Skin epidermis (tissue), 12 donors: Measurements from ENCODE around the gene DNAJC1.

ENCODE experiments used
- H3K27ac ChIP-seq, 21 experiments: fragments of 200-600 bp; sonication (generic) in 11 of 21; one replicate each; pipeline ENCODE4 v1.5.0; 2020; ENCODE audit warnings: mild to moderate bottlenecking in 3 of 21, inconsistent platforms in 2 of 21, moderate library complexity in 2 of 21
- H3K4me3 ChIP-seq, 7 experiments: fragments of 200-600 bp; sonication (generic) in 2 of 7; one replicate each; pipeline ENCODE4 v1.5.0; 2020; ENCODE audit warnings: inconsistent platforms in 2 of 7, mild to moderate bottlenecking in 2 of 7, moderate library complexity in 1 of 7

The DNAJC1 gene

DNA sequence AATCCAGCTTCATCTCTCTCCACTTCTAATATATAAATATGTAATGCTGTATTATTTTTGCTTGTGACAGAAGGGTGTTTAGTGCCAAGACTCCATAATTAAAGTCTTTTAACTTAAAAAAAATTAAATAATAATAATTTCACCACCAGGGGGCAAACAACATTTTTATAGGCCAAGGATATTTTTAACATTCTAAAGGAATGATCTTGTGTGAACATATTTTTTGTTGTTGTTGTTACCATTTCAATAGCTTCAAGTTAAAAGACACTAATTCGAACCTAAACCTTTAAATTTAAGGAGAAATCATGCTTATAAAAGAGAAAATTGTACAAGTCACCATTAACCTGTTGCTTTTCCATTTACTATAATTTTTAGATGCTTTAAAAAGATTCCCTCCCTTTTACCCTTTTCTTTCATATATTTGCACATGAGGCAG is 7.5 kb upstream of the DNAJC1 start:
- Histone ChIP-seq H3K27ac (no peak overlapping the region), H3K4me3 (no peak overlapping the region)

DNA sequence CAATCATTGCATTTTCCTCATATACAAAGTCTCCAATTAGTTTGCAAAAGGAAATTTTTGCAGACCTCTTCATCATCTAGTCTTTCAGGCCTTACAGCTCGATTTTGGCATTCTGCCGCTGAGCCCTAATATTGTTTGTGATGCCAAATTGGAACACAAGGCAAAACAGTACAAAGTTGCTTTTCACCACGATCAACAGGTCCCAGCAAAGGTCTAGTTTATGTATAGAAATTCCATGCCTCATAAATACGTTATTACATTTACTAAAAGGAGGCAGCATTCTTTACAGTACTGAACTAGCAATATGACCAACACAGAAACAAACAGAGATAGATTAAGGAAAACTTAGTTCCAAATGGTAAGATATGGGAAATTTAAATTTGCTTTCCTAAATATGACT is 7.0 kb upstream of the DNAJC1 start:
- Histone ChIP-seq H3K4me3 (no peak overlapping the region), H3K27ac (no peak overlapping the region)

DNA sequence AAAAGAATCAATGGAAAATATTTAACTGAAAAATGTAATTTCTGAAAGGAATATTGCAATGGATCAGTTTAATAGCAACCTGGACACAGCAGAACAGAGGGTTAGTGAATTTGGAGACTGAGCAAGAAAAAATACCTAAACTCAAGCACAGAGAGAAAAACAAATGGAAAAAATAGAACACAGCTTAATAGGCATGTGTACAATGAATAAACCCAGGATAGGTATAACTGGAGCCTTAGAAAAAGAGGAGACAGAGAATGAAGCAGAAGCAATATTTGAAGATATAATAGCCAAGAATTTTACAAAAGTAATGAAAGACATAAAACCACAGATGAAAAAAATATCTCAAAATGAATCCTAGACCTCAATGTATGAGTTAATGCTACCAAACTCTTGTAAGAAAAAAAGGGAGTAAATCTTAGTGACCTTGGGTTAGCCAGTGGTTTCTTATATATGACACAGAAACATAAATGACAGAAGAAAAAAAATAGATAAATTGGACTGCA is 2.9 kb upstream of the DNAJC1 start:
- Histone ChIP-seq H3K4me3 (no peak overlapping the region), H3K27ac (no peak overlapping the region)

DNA sequence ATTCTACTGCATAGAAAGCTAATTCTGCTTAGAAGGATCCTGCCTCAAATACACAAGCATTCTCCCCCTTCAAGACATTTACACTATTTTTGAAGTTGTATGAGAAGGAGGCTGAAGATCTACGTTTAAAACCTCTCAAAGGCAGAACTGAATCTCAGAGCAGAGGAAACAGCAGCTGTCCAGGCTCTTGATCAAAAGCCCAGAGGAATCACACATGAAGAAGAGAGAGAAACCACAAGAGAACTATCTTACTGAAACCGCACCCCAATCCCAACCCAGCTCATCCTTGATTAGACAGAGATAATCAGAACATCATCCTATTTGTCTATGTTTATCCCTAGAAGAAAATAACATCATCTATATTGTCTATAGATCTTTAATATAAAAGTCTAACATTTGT is 2.2 kb upstream of the DNAJC1 start:
- Histone ChIP-seq H3K4me3 (no peak overlapping the region), H3K27ac (no peak overlapping the region)

DNA sequence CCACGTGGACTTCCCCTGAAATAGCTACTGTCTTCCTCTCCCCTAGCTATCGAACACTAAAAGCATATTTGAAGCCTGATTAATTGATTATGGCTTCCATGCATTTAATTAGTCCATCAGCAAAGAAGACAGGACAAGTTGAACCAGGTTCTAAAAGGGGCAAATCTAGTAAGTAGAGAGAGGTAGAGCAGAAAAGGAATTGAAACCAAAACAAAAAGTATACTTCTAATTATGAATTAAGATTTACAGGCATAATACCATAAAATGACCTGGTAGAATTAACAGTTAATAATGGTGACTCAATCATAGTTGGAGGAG is 393 bp upstream of the DNAJC1 start:
- peak overlapping the region in 19 of 21 experiments; percentile 75 to 97 (median 93) for H3K27ac ChIP-seq
- H3K4me3 ChIP-seq = peak overlapping the region; percentile 65 to 95 (median 86)

DNA sequence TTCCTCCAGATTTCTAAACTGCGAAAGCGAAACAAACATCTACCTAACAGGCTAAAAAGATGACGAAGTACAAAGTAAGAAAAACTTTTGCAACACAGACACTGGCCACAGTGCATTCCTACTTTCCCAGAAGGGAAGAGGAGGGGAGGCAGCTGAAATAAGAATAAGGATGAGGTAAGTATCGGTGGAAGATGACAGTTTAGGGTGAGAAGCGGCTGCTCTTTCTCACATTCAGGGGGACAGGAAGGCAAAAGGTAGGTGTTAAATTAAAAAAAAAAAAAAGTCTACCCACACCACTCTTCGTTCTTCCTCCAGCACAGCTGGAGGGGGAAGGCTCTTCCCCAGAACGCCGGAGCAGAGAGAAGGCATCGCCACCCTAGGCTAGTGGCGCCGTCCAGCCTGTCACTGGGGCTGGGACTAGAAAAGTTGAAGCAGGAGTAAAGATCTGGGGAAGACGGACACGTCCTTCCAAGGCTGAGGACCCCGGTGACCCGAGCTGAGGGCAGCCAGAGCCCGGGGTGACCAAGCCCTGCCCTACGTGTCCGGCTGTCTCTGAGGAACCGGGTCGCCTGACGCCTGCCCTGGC is 846 bp downstream of the DNAJC1 start:
- peak overlapping the region; percentile 65 to 95 (median 86) for H3K4me3 ChIP-seq
- H3K27ac ChIP-seq = peak overlapping the region; percentile 75 to 97 (median 93)

DNA sequence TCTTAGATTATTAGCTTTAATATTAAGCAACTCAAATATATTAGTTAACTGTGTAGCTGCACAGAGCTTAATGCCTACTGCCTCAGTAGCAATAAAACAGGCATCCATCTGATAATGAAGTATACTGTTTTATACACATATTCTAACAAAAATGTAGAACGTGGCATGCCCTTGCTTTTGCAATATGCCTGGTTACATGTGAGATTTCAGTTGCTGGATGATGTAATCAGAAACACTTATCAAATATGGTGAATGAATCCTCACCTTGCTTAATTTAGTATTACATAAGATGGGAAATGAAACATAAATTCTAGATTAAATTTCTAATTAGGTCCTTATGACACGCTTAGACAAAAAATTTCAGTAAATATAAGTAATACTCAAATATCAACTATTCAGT is 8.0 kb downstream of the DNAJC1 start:
- Histone ChIP-seq H3K27ac (no peak overlapping the region), H3K4me3 (no peak overlapping the region)

DNA sequence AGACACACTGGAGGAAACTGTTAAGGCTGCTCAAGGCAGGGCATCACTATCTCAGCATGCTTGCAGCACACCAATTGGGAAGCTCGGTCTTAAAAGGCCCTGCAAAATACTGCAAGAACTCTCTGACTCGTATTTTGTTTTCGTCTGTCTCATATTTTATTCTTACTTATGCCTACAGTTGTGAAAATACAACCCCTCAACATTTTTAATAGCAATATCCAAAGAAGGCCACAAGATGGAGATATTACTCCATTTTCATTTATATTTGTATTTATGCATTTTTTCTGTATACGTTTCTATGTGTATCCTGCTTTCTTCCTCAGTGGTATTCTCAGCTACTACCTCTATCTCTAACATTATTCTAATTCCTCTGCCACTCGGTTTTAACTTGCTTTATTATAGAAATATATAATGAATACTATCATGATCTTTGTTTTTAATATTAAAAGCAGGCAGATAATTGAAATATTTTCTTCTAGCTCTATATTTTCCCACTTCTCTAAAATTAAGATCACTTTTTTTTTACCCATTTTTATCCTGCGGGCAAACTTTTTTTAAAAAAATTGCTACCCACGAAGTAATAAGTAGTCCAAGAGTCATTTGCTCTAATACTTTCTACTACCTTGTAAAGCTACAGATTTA is 10.0 kb downstream of the DNAJC1 start:
- H3K27ac ChIP-seq = no peak overlapping the region
- H3K4me3 ChIP-seq = no peak overlapping the region

DNA sequence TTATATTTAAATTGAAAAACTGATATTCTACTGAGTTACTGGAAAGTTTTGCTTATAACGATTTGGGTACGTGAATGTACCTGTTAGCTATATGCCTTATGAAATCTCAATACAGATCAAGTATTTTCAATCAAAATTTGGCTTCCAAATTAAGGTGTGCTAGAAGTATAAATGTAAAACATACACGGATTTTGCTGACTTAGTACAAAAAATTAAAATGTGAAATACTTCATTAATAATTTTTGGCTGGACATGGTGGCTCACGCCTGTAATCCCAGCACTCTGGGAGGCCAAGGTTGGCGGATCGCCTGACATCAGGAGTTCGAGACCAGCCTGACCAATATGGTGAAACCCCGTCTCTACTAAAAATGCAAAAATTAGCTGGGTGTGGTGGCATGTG is 11.7 kb downstream of the DNAJC1 start:
- H3K27ac ChIP-seq = no peak overlapping the region
- H3K4me3 ChIP-seq = no peak overlapping the region

DNA sequence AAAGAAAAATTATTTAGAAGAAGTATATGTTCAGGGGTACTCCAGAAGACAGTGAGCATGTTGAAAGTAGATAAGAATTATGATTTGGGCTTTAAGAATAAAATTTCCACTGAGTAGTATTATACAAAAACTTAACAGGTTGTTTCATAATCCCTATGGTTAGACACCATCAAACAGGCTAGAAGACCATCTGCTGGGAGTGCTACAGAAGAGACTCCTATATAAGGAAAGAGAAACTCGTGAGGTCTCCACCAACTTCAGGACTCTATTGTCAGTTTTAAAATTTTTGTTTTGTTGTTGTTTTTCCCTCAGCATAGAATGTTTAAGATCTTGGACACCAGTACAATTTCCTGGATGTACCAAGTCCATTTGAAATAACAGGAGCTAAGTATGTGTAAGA is 13.1 kb downstream of the DNAJC1 start:
- H3K27ac ChIP-seq = no peak overlapping the region

DNA sequence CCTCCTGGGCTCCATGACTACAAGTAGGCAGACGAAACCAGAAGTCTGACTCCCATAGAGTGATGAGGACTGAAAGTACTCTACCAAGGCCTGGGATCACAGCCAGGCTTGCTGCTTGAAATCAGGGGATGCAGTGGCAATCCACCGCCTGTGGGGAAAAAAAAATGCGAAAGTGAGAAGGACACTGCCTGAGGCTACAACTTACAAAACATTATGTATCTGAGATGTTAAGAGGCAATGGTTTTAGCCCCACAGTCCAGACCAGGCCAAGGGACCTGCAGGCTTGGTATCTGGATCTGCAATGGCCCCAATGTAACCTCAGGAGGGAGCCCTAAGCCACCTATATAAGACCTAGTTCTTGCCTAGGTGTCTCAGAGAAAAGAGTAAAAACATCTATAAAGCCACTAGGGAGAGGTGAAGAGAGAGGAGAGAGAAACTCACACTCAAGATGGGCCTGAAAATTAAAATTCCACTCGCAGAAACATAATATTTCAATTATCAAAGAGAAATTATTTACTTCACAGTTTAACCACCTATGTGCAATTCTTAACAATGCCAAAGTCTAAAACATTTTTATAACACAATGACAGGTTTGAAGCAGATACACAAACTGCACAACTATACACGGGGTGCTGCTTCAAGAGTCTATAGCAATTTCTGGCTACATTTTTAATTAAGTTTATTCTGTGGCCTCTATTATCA is 13.9 kb downstream of the DNAJC1 start:
- Histone ChIP-seq H3K27ac (no peak overlapping the region), H3K4me3 (no peak overlapping the region)

More for the DNA sequence above, 13.1 kb downstream of the DNAJC1 start:
- H3K4me3 ChIP-seq = no peak overlapping the region

DNA sequence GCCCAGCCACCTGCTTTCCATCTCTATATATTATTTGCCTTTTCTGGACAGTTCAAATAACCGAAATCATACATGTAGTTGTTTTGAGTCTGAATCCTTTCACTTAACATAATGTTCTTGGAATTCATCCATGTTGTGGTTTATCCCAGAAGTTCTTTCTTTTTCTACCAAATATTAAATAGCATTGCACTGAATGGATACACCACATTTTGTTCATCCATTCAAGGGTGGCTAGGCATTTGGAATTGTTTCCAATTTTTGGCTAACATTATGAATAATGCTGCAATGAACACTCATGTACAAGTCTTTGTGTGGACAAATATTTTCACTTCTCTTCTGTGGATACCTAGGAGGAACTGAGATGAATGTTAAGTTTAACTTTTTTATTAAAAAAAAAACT is 18.0 kb downstream of the DNAJC1 start:
- no peak overlapping the region for H3K27ac ChIP-seq
- no peak overlapping the region for H3K4me3 ChIP-seq

DNA sequence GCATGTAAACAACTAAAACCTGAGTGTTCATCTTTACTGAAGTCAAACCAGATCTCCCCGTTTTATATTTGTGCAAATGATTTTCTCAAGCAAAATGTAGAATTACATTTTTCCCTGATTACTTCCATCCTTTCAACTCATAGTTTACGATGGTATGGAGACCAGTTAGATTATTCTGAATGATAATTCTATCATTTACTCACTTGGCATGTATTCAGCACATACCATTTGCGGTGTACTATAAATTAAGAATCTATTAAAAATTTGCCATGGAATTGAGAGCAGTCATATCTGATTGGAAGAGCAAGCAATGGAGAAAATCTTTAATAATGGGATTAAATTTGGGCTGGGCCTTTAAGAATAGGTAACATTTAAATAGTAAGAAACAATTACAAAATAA is 22.4 kb downstream of the DNAJC1 start:
- H3K4me3 ChIP-seq = no peak overlapping the region
- no peak overlapping the region for H3K27ac ChIP-seq

DNA sequence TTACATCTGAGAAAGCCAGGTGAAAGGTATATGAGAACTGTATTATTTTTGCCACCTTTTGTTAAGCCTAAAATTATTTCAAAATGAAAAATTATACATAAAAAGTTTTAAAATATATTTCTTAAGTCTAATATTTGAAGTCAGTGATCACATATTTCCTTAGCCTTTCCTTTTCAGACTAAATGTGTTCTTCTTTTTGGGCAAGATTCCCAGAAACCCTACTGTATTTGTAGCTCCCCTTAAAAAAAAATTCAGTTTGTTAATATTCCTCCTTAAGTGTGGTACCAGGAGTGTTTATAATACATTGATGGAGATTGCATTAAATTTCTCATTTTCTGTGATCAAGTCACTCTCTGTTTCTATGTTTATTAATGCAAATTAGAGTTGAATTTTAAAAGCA is 22.8 kb downstream of the DNAJC1 start:
- Histone ChIP-seq H3K27ac (no peak overlapping the region), H3K4me3 (no peak overlapping the region)

DNA sequence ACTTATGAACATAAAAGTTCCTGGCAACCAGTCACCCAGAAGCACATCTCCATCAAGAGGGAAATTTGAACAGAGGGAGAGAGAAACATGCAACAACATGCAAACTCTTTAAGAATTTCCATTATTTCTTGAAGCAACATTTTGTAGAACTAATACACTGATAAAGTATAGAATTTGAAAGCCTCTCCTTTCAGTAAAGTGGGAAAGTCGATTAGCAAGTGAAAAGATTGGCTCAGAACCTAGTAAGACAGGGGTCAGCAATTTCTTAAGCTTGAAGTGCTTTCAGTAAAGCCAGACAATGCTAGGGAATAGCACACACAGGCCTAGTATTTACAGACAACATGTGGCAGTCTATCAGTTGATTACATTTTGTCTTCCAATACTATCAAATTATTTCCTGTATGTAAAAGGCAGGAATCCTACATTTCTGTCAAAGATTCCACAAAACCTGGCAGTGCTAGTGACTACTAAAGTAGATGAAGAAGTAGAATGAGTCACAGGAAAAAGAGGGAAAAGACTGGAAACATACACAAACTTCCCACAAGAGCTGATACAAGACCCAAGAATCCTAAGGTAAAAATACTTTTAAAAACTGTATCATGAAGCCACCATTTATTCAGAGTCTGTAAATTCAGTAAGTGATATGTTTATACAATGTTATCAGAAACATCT is 25.2 kb downstream of the DNAJC1 start:
- H3K4me3 ChIP-seq = no peak overlapping the region
- no peak overlapping the region for H3K27ac ChIP-seq

DNA sequence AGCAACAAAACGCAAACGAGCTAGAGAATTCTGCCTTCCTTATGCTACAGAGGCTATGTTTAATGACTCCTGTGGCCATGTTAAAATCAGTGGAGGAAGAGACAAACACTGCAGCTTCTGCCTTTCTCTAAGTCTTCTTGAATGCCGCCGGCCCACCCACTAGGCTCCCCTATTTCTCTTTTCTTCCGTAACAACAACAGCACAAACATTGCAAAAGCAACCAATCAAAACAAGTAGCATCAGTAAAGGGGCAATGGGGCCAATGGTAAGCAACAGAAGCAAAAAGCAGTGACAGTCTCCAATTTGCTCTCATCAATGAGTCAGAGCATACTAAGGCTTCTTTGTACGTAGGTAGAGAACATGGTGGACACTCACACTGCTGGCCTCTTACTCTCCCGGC is 26.8 kb downstream of the DNAJC1 start:
- Histone ChIP-seq H3K4me3 (no peak overlapping the region), H3K27ac (no peak overlapping the region)

DNA sequence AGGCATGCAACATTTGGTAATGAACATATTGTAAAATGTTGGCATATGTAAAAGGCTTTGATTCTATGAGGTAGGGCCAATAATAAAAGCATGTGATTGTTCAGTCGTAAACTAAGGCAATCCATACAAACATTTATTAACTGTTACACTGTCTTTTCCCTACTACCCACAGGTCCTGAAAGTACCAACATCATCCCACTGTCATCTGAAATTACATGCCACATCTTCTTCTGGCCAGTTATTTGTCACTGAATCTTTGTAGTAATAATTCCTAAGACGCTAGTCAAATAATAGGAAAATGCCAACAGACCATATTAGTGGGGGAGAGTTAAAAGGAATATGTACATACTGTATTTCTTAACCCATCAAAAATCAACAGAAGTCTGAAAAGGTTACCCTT is 27.2 kb downstream of the DNAJC1 start:
- no peak overlapping the region for H3K4me3 ChIP-seq
- H3K27ac ChIP-seq = no peak overlapping the region

DNA sequence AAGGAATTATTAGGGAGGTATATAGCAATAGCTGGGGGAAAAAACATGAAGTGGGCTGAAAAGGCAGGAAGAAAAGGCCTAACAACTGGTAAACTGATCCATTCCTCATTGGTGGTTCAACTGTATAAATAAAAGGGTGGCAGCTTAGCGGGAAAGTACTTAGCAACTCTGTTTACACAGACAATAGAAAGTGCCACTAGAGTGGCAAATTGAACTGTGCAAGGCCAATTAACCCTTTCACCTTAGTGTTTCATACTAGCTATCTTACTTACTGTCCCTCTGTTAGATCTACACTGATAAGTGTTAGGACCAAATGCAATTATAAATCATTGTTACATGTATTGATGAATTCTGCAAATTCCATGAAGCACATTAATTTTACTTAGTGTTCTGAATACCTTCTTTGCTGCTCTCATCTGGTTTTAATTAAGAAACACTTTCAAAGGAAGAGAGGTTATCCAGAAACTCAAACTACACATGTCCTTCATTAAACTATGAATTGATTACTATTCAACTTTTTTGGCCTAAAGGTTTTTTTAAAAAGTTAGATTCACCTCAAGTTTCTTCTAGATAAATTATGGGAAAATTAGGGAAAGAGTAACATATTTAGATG is 28.0 kb downstream of the DNAJC1 start:
- H3K4me3 ChIP-seq = no peak overlapping the region
- no peak overlapping the region for H3K27ac ChIP-seq

DNA sequence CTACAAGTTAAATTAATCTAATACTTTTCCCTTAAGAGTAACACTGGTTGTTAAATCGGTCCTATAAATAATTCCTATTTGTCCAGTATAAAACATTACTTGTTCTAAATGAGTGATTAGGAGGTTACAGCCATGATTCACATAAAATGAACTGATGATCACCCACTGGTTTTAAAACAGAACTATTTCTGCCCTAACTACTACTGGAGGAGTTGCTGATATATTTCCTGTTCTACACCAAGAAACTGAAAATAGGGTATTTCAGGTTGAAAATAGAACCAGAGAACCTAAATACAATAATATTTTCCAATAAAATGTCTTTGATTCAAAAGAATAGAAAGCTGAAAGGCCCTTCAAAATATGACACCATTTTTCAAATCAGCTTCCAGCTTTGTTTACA is 30.9 kb downstream of the DNAJC1 start:
- Histone ChIP-seq H3K4me3 (no peak overlapping the region), H3K27ac (no peak overlapping the region)
